Transverse colon (tissue), 3 donors: ENCODE measurements around the gene RPLP2.

Experiments
- EP300 ChIP-seq: sonication (generic); formaldehyde crosslinking; IDR thresholded peaks from one replicate; pipeline ENCODE4 v1.6.1; 2017; ENCODE audit warnings: antibody characterized with exemption, low read depth
- POLR2A ChIP-seq: fragments of 450-650 bp; IDR thresholded peaks from one replicate; pipeline ENCODE4 v1.6.1; 2016; ENCODE audit warnings: antibody characterized with exemption, mild to moderate bottlenecking, moderate library complexity
- TF ChIP-seq, protein P1 (sequence below), 5 experiments: fragments of 200-600 bp in 3 of 5; fragments of 450-650 bp in 2 of 5; sonication (generic) in 3 of 5; IDR thresholded peaks; 1 replicate in 2 of 5; 2 replicates in 3 of 5; pipeline ENCODE4 v1.5.1; 2016 to 2017; ENCODE audit warnings: antibody characterized with exemption in 5 of 5, inconsistent platforms in 3 of 5, mild to moderate bottlenecking in 2 of 5, moderate library complexity in 1 of 5

DNA sequence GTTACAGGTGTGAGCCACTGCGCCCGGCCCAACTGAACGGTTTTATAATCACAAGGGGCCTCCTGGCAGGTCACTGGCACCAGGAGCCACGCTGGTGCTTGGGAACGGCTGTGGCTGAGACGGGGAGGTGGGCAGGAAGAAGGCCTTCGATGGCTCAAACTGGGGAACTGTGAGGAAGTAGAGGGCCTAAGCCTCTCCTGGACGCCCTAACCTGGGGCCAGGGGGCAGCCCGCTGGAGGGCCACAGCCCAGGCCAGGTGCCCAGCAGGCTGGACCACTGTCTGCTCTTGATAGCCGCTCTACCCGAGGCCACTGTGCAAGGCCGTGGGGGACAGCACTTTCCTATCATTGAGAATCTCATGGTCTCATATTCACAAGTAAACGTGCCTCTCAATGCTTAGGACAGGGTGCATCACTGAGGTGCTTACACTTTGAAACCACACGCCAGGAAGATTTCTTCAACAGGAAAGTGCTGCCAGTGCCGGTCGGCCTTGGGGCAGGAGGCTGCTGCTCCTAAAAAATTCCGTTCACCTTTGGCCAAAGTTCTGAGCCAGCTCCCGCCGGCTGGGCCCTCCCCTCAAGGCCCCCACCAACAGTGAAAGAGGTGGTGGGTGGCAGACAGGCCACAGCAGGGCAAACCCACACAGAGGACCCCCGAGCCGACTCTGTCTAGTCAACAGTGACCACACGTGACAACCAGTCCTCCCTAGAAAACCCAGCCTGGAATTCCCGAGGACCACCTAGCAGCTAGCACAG lies 39.7 kb upstream of the RPLP2 start:
- TF ChIP-seq, protein P1, sequence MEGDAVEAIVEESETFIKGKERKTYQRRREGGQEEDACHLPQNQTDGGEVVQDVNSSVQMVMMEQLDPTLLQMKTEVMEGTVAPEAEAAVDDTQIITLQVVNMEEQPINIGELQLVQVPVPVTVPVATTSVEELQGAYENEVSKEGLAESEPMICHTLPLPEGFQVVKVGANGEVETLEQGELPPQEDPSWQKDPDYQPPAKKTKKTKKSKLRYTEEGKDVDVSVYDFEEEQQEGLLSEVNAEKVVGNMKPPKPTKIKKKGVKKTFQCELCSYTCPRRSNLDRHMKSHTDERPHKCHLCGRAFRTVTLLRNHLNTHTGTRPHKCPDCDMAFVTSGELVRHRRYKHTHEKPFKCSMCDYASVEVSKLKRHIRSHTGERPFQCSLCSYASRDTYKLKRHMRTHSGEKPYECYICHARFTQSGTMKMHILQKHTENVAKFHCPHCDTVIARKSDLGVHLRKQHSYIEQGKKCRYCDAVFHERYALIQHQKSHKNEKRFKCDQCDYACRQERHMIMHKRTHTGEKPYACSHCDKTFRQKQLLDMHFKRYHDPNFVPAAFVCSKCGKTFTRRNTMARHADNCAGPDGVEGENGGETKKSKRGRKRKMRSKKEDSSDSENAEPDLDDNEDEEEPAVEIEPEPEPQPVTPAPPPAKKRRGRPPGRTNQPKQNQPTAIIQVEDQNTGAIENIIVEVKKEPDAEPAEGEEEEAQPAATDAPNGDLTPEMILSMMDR (IDR thresholded peaks at IDR 0.05): no peak
- no peak for TF ChIP-seq POLR2A
- TF ChIP-seq EP300: no peak
